ENCODE measurements around the gene CYP27C1. TPM values are rescaled to one million over a fixed set of nuclear protein-coding genes. Genes with fewer than 3 reads are reported as not detected.

The CYP27C1 gene
- polyA plus RNA-seq, 3 donors, result 5.3 to 11.5 (median 9.5) TPM

Other genes with a start within 250 kb of the CYP27C1 start
- 100 to 1,000 TPM; 127 to 129 (median 128) TPM for gene BIN1, start 113.1 kb downstream of the CYP27C1 start, polyA plus RNA-seq (ENCODE audit: insufficient read length in 3 of 3)
- gene ERCC3, start 73.8 kb upstream of the CYP27C1 start, polyA plus RNA-seq (ENCODE audit: insufficient read length in 3 of 3), result 10 to 100 TPM; 67.7 to 75.0 (median 67.7) TPM
- 10 to 100 TPM; 24.7 to 30.9 (median 29.4) TPM for gene MAP3K2, start 167.7 kb upstream of the CYP27C1 start, polyA plus RNA-seq (ENCODE audit: insufficient read length in 3 of 3)
- gene PROC, start 198.1 kb upstream of the CYP27C1 start, polyA plus RNA-seq (ENCODE audit: insufficient read length in 3 of 3), result 1 to 10 TPM; 2.9 to 7.6 (median 6.5) TPM